Measurements from ENCODE around the gene PCNX2. TPM values are rescaled to one million over a fixed set of nuclear protein-coding genes. Genes with fewer than 3 reads are reported as not detected.

PCNX2 gene
- total RNA-seq, 2 experiments from 2014 or later = 46.4 to 49.4 TPM

GRCh38 chr1:232968391-232968790 lies 327.1 kb downstream of the PCNX2 start:
- no peaks in the 10 kb centered on the region for H3K27me3 ChIP-seq (ENCODE audit: control insufficient read depth in 1 of 2, insufficient read depth in 2 of 2, low read length in 2 of 2)
- POLR2A ChIA-PET = no interaction called here

GRCh38 chr1:232966663-232967062 lies 328.9 kb downstream of the PCNX2 start:
- ATAC-seq (ENCODE audit: poor library complexity) (no peak), DNase-seq (no peak)
- H3K27me3 Mint-ChIP-seq = no peaks in the 10 kb centered on the region
- Histone ChIP-seq H3K27ac (ENCODE audit: low read depth in 1 of 2, low read length in 2 of 2) (no peak overlapping the region), H3K9me3 (ENCODE audit: control insufficient read depth in 1 of 2, insufficient read depth in 1 of 2, low read length in 2 of 2) (no peaks in the 10 kb centered on the region), H3K4me3 (ENCODE audit: low read length) (no peak overlapping the region), H3K36me3 (ENCODE audit: insufficient read depth, low read length) (peaks cover 38% of the 10 kb centered on the region), H3K27me3 (ENCODE audit: control insufficient read depth in 1 of 2, insufficient read depth in 2 of 2, low read length in 2 of 2) (no peaks in the 10 kb centered on the region), H3K4me1 (ENCODE audit: insufficient read depth, low read length) (peaks cover 4% of the 10 kb centered on the region)
- no peaks in the 10 kb centered on the region for H3K9me3 Mint-ChIP-seq
- ChIA-PET POLR2A (no interaction called here), CTCF (interaction anchor here (1.0 kb wide), 1 partner anchor 10 kb away, joined by 3 read pairs; no protein-coding TSS in a partner anchor)
- no peak for TF ChIP-seq CTCF (IDR thresholded peaks at IDR 0.05)
- no peak overlapping the region for H3K27ac Mint-ChIP-seq
- intact Hi-C loops (cut with DNase I, micrococcal nuclease) = no loop called here
- H3K36me3 Mint-ChIP-seq (ENCODE audit: low read depth) = peaks cover 85% of the 10 kb centered on the region
- H3K4me1 Mint-ChIP-seq (ENCODE audit: low read depth) = peaks cover 45% of the 10 kb centered on the region
- H3K4me3 Mint-ChIP-seq = no peak overlapping the region

More at GRCh38 chr1:232968391-232968790, 327.1 kb downstream of the PCNX2 start:
- TF ChIP-seq CTCF (IDR thresholded peaks at IDR 0.05) = no peak
- Mint-ChIP-seq H3K36me3 (ENCODE audit: low read depth) (peaks cover 85% of the 10 kb centered on the region), H3K4me3 (no peak overlapping the region), H3K4me1 (ENCODE audit: low read depth) (peaks cover 28% of the 10 kb centered on the region), H3K27me3 (no peaks in the 10 kb centered on the region), H3K27ac (no peak overlapping the region), H3K9me3 (peaks cover 8% of the 10 kb centered on the region)
- DNase-seq (no peak), ATAC-seq (ENCODE audit: poor library complexity) (no peak)
- Histone ChIP-seq H3K4me3 (ENCODE audit: low read length) (no peak overlapping the region), H3K27ac (ENCODE audit: low read depth in 1 of 2, low read length in 2 of 2) (no peak overlapping the region), H3K9me3 (ENCODE audit: control insufficient read depth in 1 of 2, insufficient read depth in 1 of 2, low read length in 2 of 2) (peaks cover under 1 to 4% of the 10 kb centered on the region in 2 experiments), H3K4me1 (ENCODE audit: insufficient read depth, low read length) (peaks cover 4% of the 10 kb centered on the region), H3K36me3 (ENCODE audit: insufficient read depth, low read length) (peaks cover 53% of the 10 kb centered on the region)
- CTCF ChIA-PET = no interaction called here
- intact Hi-C loops (cut with DNase I, micrococcal nuclease) = no loop called here

- Histone ChIP-seq H3K36me3 (ENCODE audit: insufficient read depth, low read length) (peaks cover 33% of the 10 kb centered on the region), H3K27me3 (ENCODE audit: control insufficient read depth in 1 of 2, insufficient read depth in 2 of 2, low read length in 2 of 2) (no peaks in the 10 kb centered on the region), H3K27ac (ENCODE audit: low read depth in 1 of 2, low read length in 2 of 2) (no peak overlapping the region), H3K9me3 (ENCODE audit: control insufficient read depth in 1 of 2, insufficient read depth in 1 of 2, low read length in 2 of 2) (no peaks in the 10 kb centered on the region), H3K4me3 (ENCODE audit: low read length) (no peak overlapping the region), H3K4me1 (ENCODE audit: insufficient read depth, low read length) (peaks cover 4% of the 10 kb centered on the region)
- no peaks in the 10 kb centered on the region for H3K9me3 Mint-ChIP-seq
- ATAC-seq (ENCODE audit: poor library complexity) (no peak), DNase-seq (no peak)
- no peak for TF ChIP-seq CTCF (IDR thresholded peaks at IDR 0.05)
- no peak overlapping the region for H3K4me3 Mint-ChIP-seq
- peaks cover 85% of the 10 kb centered on the region for H3K36me3 Mint-ChIP-seq (ENCODE audit: low read depth)
- ChIA-PET POLR2A (no interaction called here), CTCF (interaction anchor here (1.0 kb wide), 1 partner anchor 9 kb away, joined by 3 read pairs; no protein-coding TSS in a partner anchor)
- intact Hi-C loops (cut with DNase I, micrococcal nuclease) = no loop called here
- no peaks in the 10 kb centered on the region for H3K27me3 Mint-ChIP-seq
- peaks cover 50% of the 10 kb centered on the region for H3K4me1 Mint-ChIP-seq (ENCODE audit: low read depth)
- no peak overlapping the region for H3K27ac Mint-ChIP-seq
Observed at GRCh38 chr1:232965912-232966217, 329.7 kb downstream of the PCNX2 start.
